Left lung (tissue), 10 donors: Measurements from ENCODE around the gene KCNJ8. TPM values are rescaled to one million over a fixed set of nuclear protein-coding genes. Genes with fewer than 3 reads are reported as not detected.

Experiments used
- ATAC-seq: fragments of 200-7000 bp; cut with Tn5 transposase; one replicate; pipeline ENCODE4 v1.9.1; 2020; ENCODE audit warnings: moderate library complexity
- DNase-seq, 4 donors: peaks; one replicate each; pipeline ENCODE4 v3.0.0-alpha.2; 2013 to 2020
- H3K27ac ChIP-seq, 2 donors: fragments of 200-600 bp; sonication (generic) in 1 of 2; one replicate each; pipeline versions ENCODE4 v1.5.0 to v1.8.0; 2020 to 2021
- H3K27me3 ChIP-seq, 2 donors: fragments of 200-600 bp; sonication (generic) in 1 of 2; one replicate each; pipeline versions ENCODE4 v1.5.0 to v1.8.0; 2020 to 2021
- H3K36me3 ChIP-seq, 2 donors: fragments of 200-600 bp; sonication (generic) in 1 of 2; one replicate each; pipeline versions ENCODE4 v1.5.0 to v1.8.0; 2020 to 2021
- H3K4me1 ChIP-seq, 2 donors: fragments of 200-600 bp; one replicate each; pipeline ENCODE4 v1.8.0; 2021
- H3K4me3 ChIP-seq, 2 donors: fragments of 200-600 bp; sonication (generic) in 1 of 2; one replicate each; pipeline versions ENCODE4 v1.5.0 to v1.8.0; 2020 to 2021; ENCODE audit warnings: mild to moderate bottlenecking in 1 of 2
- H3K9me3 ChIP-seq, 2 donors: fragments of 200-600 bp; sonication (generic) in 1 of 2; one replicate each; pipeline versions ENCODE4 v1.5.0 to v1.8.0; 2020 to 2021
- CTCF ChIP-seq, 2 donors: fragments of 200-600 bp; sonication (generic) in 1 of 2; IDR thresholded peaks; one replicate each; pipeline versions ENCODE4 v1.5.0 to v1.8.0; 2021; ENCODE audit warnings: antibody characterized with exemption in 2 of 2
- intact Hi-C, 2 donors: fragments of 100-400 bp; cut with DNase I; formaldehyde crosslinking; loops; one replicate each; pipeline versions ENCODE4 v1.11.2 to v1.14.2; 2022
- polyA plus RNA-seq, 6 donors: library from polyadenylated mRNA; unstranded; fragments of 120-200 nt; gene quantifications; one replicate each; pipeline ENCODE4 v1.2.1, GENCODE V29; 2013; ENCODE audit not compliant: insufficient read length in 6 of 6
- total RNA-seq, 2 donors: library from RNA; stranded (reverse); fragmentation: NEBNext Ultra II Directional; extraction: Animal tissue kit (Norgen Biotek cat#: 25700); gene quantifications; one replicate each; pipeline ENCODE4 v1.2.1, GENCODE V29; 2021
- donor health status: DM: no; HTN: yes; CAD: no.
- donor health status: DM: no; HTN: no; CAD: no.

KCNJ8 gene
- total and polyA plus RNA-seq, 8 donors = 14.3 to 25.5 (median 21.3) TPM

- intact Hi-C loops = no loop called here
- no peaks in the 10 kb centered on the region for H3K27me3 ChIP-seq
- H3K4me1 ChIP-seq = no peaks in the 10 kb centered on the region
- no peaks in the 10 kb centered on the region for H3K36me3 ChIP-seq
- H3K9me3 ChIP-seq = no peaks in the 10 kb centered on the region
- no peak overlapping the region for H3K4me3 ChIP-seq
- H3K27ac ChIP-seq = no peak overlapping the region
- TF ChIP-seq CTCF (IDR thresholded peaks at IDR 0.05) = no peak
- DNase-seq (no peak), ATAC-seq (no peak)
These were observed 9.6 kb downstream of the KCNJ8 start for GRCh38 chr12:21764950-21765349.

GRCh38 chr12:21764065-21764464 is 10.4 kb downstream of the KCNJ8 start:
- H3K27me3 ChIP-seq = no peaks in the 10 kb centered on the region
- peak in 1 of 4 donors; percentile 67 for DNase-seq
- H3K36me3 ChIP-seq = no peaks in the 10 kb centered on the region
- no peak overlapping the region for H3K27ac ChIP-seq
- no peak overlapping the region for H3K4me3 ChIP-seq
- no peaks in the 10 kb centered on the region for H3K9me3 ChIP-seq
- intact Hi-C loops = no loop called here
- peak; percentile 81 for ATAC-seq
- no peak for TF ChIP-seq CTCF (IDR thresholded peaks at IDR 0.05)
- no peaks in the 10 kb centered on the region for H3K4me1 ChIP-seq

- intact Hi-C loops = no loop called here
- peak overlapping the region in 1 of 2 donors; percentile 31 for H3K27ac ChIP-seq
- ATAC-seq = peak; percentile 19
These were observed 11.0 kb downstream of the KCNJ8 start for GRCh38 chr12:21763531-21763930.

GRCh38 chr12:21759737-21760136 is 14.8 kb downstream of the KCNJ8 start:
- Histone ChIP-seq H3K9me3 (no peaks in the 10 kb centered on the region), H3K4me1 (no peaks in the 10 kb centered on the region), H3K4me3 (no peak overlapping the region), H3K27me3 (no peaks in the 10 kb centered on the region), H3K27ac (no peak overlapping the region), H3K36me3 (no peaks in the 10 kb centered on the region)
- DNase-seq (no peak), ATAC-seq (no peak)
- TF ChIP-seq CTCF (IDR thresholded peaks at IDR 0.05) = no peak
- intact Hi-C loops = no loop called here

More at GRCh38 chr12:21763531-21763930, 11.0 kb downstream of the KCNJ8 start:
- no peaks in the 10 kb centered on the region for H3K4me1 ChIP-seq
- H3K4me3 ChIP-seq = no peak overlapping the region
- no peaks in the 10 kb centered on the region for H3K27me3 ChIP-seq
- TF ChIP-seq CTCF (IDR thresholded peaks at IDR 0.05) = no peak
- DNase-seq = no peak
- H3K36me3 ChIP-seq = no peaks in the 10 kb centered on the region
- H3K9me3 ChIP-seq = no peaks in the 10 kb centered on the region

GRCh38 chr12:21757735-21758134 is 16.8 kb downstream of the KCNJ8 start:
- no peak for DNase-seq
- Histone ChIP-seq H3K4me3 (no peak overlapping the region), H3K27ac (no peak overlapping the region), H3K4me1 (no peaks in the 10 kb centered on the region), H3K36me3 (no peaks in the 10 kb centered on the region), H3K27me3 (no peaks in the 10 kb centered on the region), H3K9me3 (no peaks in the 10 kb centered on the region)
- no peak for ATAC-seq
- intact Hi-C loops = no loop called here
- TF ChIP-seq CTCF (IDR thresholded peaks at IDR 0.05) = no peak
